GM23248 (cell line): ENCODE data around the gene CD80. TPM values are rescaled to one million over a fixed set of nuclear protein-coding genes. Genes with fewer than 3 reads are reported as not detected.
"Not testable (repeated sequence)": the region's sequence is repeated elsewhere in the genome, so short reads cannot be mapped to it uniquely, and the experiment has no call there.

ENCODE experiments used
- DNase-seq: peaks from one replicate; pipeline ENCODE4 v3.0.0-alpha.2; 2015
- H2AFZ ChIP-seq: fragments of 200-600 bp; sonication (generic); 2 replicates; pipeline ENCODE4 v1.6.1; 2016; ENCODE audit warnings: antibody characterized with exemption
- H3F3A ChIP-seq: fragments of 200-600 bp; sonication (generic); 2 replicates; pipeline ENCODE4 v1.6.1; 2016; ENCODE audit warnings: mild to moderate bottlenecking, antibody characterized with exemption, mixed run types; ENCODE audit not compliant: insufficient read depth
- H3K27ac ChIP-seq: fragments of 200-600 bp; sonication (generic); 2 replicates; pipeline ENCODE4 v1.5.1; 2016; ENCODE audit warnings: mild to moderate bottlenecking
- H3K27me3 ChIP-seq: fragments of 200-600 bp; sonication (generic); replicated peaks from 2 replicates; pipeline ENCODE4 v1.6.1; 2016; ENCODE audit warnings: mild to moderate bottlenecking; ENCODE audit not compliant: insufficient read depth
- H3K36me3 ChIP-seq: fragments of 200-600 bp; sonication (generic); 2 replicates; pipeline ENCODE4 v1.6.1; 2016; ENCODE audit warnings: low read depth, mild to moderate bottlenecking
- H3K4me1 ChIP-seq: fragments of 200-600 bp; sonication (generic); 2 replicates; pipeline ENCODE4 v1.6.1; 2016; ENCODE audit warnings: mild to moderate bottlenecking; ENCODE audit not compliant: insufficient read depth
- H3K4me2 ChIP-seq: fragments of 200-600 bp; sonication (generic); one replicate; pipeline ENCODE4 v1.6.1; 2016; ENCODE audit warnings: mild to moderate bottlenecking; ENCODE audit not compliant: unreplicated experiment
- H3K4me3 ChIP-seq: fragments of 200-600 bp; sonication (generic); 2 replicates; pipeline ENCODE4 v1.5.1; 2016; ENCODE audit warnings: mild to moderate bottlenecking
- H3K79me2 ChIP-seq: fragments of 200-600 bp; sonication (generic); 2 replicates; pipeline ENCODE4 v1.6.1; 2016; ENCODE audit warnings: mild to moderate bottlenecking; ENCODE audit not compliant: insufficient read depth
- H3K9ac ChIP-seq: fragments of 200-600 bp; sonication (generic); 2 replicates; pipeline ENCODE4 v1.6.1; 2016; ENCODE audit warnings: mild to moderate bottlenecking
- H3K9me2 ChIP-seq: fragments of 200-600 bp; sonication (generic); 2 replicates; pipeline ENCODE4 v1.6.1; 2016; ENCODE audit warnings: mixed run types, mild to moderate bottlenecking, moderate library complexity; ENCODE audit not compliant: insufficient read depth
- H3K9me3 ChIP-seq: fragments of 200-600 bp; sonication (generic); one replicate; pipeline ENCODE4 v1.6.1; 2017; ENCODE audit warnings: low read depth
- H4K20me1 ChIP-seq: fragments of 200-600 bp; sonication (generic); 2 replicates; pipeline ENCODE4 v1.6.0; 2016; ENCODE audit not compliant: insufficient read depth
- EZH2 ChIP-seq: fragments of 200-600 bp; sonication (generic); IDR thresholded peaks from 2 replicates; pipeline ENCODE4 v1.6.1; 2018; ENCODE audit warnings: antibody characterized with exemption, mild to moderate bottlenecking; ENCODE audit not compliant: insufficient read depth, poor library complexity, severe bottlenecking
- EZH2phosphoT487 ChIP-seq: fragments of 200-600 bp; sonication (generic); IDR thresholded peaks from 2 replicates; pipeline ENCODE4 v1.6.1; 2018; ENCODE audit warnings: antibody characterized with exemption, moderate library complexity, mild to moderate bottlenecking, low read depth; ENCODE audit not compliant: insufficient read depth
- WGBS, 2 experiments: methylation state at CpG; one replicate each; pipeline ENCODE4 v1.1.6; 2015 to 2017; ENCODE audit warnings: low lambda C conversion rate in 2 of 2, low coverage in 1 of 2; ENCODE audit errors: missing lambda C conversion rate in 2 of 2; 5-methylcytosine and 5-hydroxymethylcytosine counted together
- in situ Hi-C: fragments of 300-500 bp; cut with MboI; formaldehyde crosslinking; loops from 2 replicates; pipeline ENCODE4 v1.15.0; 2020
- polyA plus RNA-seq: library from polyadenylated mRNA; unstranded; fragments of >200 nt; fragmentation: Nextera tagmentation; extraction: Ambion mirVana; gene quantifications from 2 replicates; pipeline ENCODE4 v1.2.1, GENCODE V29; 2016
- total RNA-seq: library from RNA; depleted of rRNA; stranded (reverse); fragments of >200 nt; shearing (Covaris generic); gene quantifications from 2 replicates; pipeline ENCODE4 v1.2.3, GENCODE V29; 2014

Gene CD80
- total and polyA plus RNA-seq, 2 experiments from 2014 or later = not detected

DNA sequence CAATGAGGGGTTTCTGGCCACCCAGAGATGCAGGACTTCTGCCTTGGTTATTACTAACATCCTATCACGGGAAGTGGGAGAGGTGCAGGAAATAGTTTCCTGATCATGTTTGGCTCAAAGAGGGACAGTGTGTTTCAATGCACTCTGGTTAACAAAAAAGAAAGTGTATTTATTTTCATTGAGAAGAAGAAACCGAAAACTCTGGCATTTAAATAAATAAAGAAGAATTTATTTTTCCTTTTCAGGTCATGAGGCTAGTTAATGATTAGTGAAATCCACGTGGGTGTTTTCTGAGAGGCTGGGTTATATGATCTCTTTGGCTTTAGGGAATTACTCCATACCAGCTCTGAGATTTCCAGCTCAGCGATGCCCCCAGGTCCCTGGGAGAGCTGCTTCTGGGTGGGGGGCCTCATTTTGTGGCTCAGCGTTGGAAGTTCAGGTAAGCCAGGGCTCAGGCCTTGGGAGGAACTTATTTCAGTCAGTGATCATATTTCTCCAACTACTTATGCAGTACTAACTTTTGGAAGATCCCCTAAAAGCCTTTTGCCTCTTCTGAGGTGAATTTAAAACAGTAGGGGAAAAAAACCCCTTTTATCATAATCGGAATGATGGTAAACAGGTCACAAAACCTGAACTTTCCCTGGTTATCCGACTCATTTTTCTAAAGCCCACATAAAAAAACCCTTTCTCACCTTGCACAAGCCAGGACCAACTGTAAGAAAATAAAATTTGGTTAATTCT is 38.3 kb upstream of the CD80 start, which contains the start of gene PLA1A:
Gene PLA1A, plus strand, starts transcription at position 338 of the 741 bp plus-strand sequence. Its CDS starts 29 bp downstream, at position 367.
- Histone ChIP-seq H3F3A (no peaks in the 10 kb centered on the region), H3K9ac (no peak within 1 kb of the TSS), H3K9me3 (no peaks in the 10 kb centered on the region), H3K4me3 (no peak within 1 kb of the TSS), H3K9me2 (no peaks in the 10 kb centered on the region), H4K20me1 (no peaks in the 10 kb centered on the region), H3K4me2 (no peak within 1 kb of the TSS), H2AFZ (peak within 1 kb of the TSS; percentile 31; the same call in 1 of the 2 replicates), H3K36me3 (no peaks in the 10 kb centered on the region), H3K79me2 (no peaks in the 10 kb centered on the region), H3K27ac (no peak within 1 kb of the TSS), H3K27me3 (no peaks in the 10 kb centered on the region), H3K4me1 (no peaks in the 10 kb centered on the region)
- no peak for DNase-seq
- 54 to 64% methylated on average over 7 of the region's 7 CpGs for WGBS, 2 experiments
- no peak for TF ChIP-seq EZH2
- TF ChIP-seq EZH2phosphoT487 = no peak
- in situ Hi-C loops = no loop called here

DNA sequence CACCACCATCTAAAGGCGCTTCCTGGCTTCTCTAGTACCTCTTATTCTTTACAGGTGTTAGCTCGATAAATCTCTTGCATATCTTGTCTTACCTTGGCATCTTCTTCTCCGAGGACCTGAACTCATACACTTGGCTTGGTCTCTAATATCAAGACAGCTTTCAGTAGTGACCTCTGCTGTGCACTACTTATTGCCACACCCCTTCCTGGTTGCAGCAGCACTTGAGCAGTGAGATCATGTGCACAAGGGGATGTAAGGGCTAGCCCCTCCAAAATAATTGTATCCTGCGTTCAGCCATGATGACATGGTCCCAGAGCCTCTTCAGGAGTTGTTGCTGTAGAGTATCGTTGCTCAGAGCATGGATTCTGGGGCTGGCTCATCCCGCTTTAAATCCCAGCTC is 37.0 kb upstream of the CD80 start:
- TF ChIP-seq EZH2phosphoT487 (no peak), EZH2 (no peak)
- no peaks in the 10 kb centered on the region for H4K20me1 ChIP-seq
- in situ Hi-C loops = no loop called here
- no peaks in the 10 kb centered on the region for H3K79me2 ChIP-seq
- no peaks in the 10 kb centered on the region for H3F3A ChIP-seq
- no peak overlapping the region for H2AFZ ChIP-seq
- no peaks in the 10 kb centered on the region for H3K4me1 ChIP-seq
- WGBS, 2 experiments = 74 to 75% methylated on average over 6 of the region's 6 CpGs
- no peak overlapping the region for H3K9ac ChIP-seq
- H3K9me2 ChIP-seq = no peaks in the 10 kb centered on the region
- no peaks in the 10 kb centered on the region for H3K36me3 ChIP-seq
- no peak overlapping the region for H3K4me3 ChIP-seq
- H3K27ac ChIP-seq = no peak overlapping the region
- DNase-seq = no peak
- H3K27me3 ChIP-seq = 0 out of 2 replicates have a peak, but pooled peaks cover 10% of the 10 kb centered on the region
- H3K4me2 ChIP-seq = no peak overlapping the region
- no peaks in the 10 kb centered on the region for H3K9me3 ChIP-seq

DNA sequence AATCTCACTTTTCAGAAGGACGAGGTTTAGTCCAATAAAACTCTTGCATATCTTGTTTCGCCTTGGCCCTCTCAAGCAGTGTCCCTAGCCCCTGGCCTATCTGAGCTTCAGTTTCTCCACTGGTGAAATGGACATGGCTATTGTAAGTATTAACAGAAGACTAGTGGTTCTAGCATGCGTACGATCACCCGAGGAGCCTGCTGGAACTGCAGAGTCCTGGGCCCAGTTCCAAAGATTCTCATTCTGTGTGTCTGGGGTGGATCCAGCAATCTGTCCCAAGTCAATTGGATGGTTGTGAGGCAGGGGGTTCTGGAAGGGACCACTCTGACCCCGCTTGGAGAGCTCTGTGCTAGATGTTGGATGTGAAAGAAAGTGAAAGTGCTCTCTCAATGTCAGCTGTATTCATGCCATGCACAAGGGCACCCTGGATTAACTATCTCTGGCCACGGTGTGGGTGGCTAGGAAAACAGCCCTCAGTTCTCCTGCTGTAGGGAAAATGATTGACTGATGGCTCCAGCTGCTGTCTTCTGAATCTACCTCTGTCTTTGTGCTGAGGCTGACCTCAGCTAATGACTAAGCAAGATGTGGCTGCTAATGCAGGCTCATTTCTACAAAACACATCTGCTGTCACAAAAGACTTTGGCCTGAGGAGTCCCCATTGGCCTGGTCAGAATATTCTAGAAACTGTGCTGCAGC is 36.4 kb upstream of the CD80 start:
- 0 out of 2 replicates have a peak, but pooled peaks cover 10% of the 10 kb centered on the region for H3K27me3 ChIP-seq
- peak overlapping the region; percentile 29 for H2AFZ ChIP-seq
- H3K4me2 ChIP-seq = no peak overlapping the region
- no peak overlapping the region for H3K27ac ChIP-seq
- no peaks in the 10 kb centered on the region for H4K20me1 ChIP-seq
- no peak overlapping the region for H3K9ac ChIP-seq
- no peaks in the 10 kb centered on the region for H3F3A ChIP-seq
- in situ Hi-C loops = no loop called here
- H3K36me3 ChIP-seq = no peaks in the 10 kb centered on the region
- no peak for TF ChIP-seq EZH2
- no peak for TF ChIP-seq EZH2phosphoT487
- H3K9me3 ChIP-seq = no peaks in the 10 kb centered on the region
- no peaks in the 10 kb centered on the region for H3K79me2 ChIP-seq
- 65 to 77% methylated on average over 7 of the region's 7 CpGs for WGBS, 2 experiments
- H3K4me1 ChIP-seq = no peaks in the 10 kb centered on the region
- DNase-seq = peak; percentile 26
- no peaks in the 10 kb centered on the region for H3K9me2 ChIP-seq
- no peak overlapping the region for H3K4me3 ChIP-seq

DNA sequence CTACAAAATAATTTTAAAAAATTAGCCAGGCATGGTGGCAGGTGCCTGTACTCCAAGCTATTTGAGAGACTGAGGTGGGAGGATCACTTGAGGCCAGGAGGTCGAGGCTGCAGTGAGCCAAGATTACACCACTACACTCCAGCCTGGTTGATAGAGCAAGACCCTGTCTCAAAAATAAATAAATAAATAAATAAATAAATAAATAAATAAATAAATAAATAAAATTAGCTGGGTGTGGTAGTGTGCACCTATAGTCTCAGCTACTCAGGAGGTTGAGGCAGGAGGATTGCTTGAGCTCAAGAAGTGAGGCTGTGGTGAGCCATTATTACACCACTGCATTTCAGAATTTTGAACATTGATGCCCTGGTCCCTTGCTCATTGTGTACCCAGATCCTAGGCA is 35.5 kb upstream of the CD80 start:
- H3F3A ChIP-seq, DNase-seq, H3K79me2 ChIP-seq, H2AFZ ChIP-seq, H3K36me3 ChIP-seq, H3K9me2 ChIP-seq, H3K27ac ChIP-seq, H3K9ac ChIP-seq, H4K20me1 ChIP-seq, H3K4me3 ChIP-seq, H3K9me3 ChIP-seq, in situ Hi-C loops, H3K4me2 ChIP-seq, H3K27me3 ChIP-seq, H3K4me1 ChIP-seq: not testable (repeated sequence)
- WGBS, 2 experiments = 0 to 18% methylated on average over 1 of the region's 1 CpG
